Breast epithelium (tissue), 4 donors: ENCODE results near the gene CCDC106. TPM values are rescaled to one million over a fixed set of nuclear protein-coding genes. Genes with fewer than 3 reads are reported as not detected.

Source experiments
- DNase-seq, 2 donors: peaks; one replicate each; pipeline ENCODE4 v3.0.0-alpha.2; 2019; ENCODE audit warnings: low spot score in 2 of 2
- H3K27ac ChIP-seq, 2 donors: fragments of 200-600 bp; sonication (generic) in 1 of 2; one replicate each; pipeline ENCODE4 v1.5.1; 2016 to 2019; ENCODE audit warnings: mild to moderate bottlenecking in 1 of 2
- H3K27me3 ChIP-seq, 2 donors: fragments of 200-600 bp; sonication (generic) in 1 of 2; one replicate each; pipeline versions ENCODE4 v1.5.1 to v1.6.0; 2017 to 2019; ENCODE audit warnings: control low read depth in 1 of 2, mild to moderate bottlenecking in 1 of 2
- H3K36me3 ChIP-seq: fragments of 200-600 bp; one replicate; pipeline ENCODE4 v1.5.1; 2019
- H3K4me1 ChIP-seq, 2 donors: fragments of 200-600 bp; sonication (generic); one replicate each; pipeline ENCODE4 v1.5.1; 2016 to 2019; ENCODE audit warnings: control low read depth in 1 of 2
- H3K4me3 ChIP-seq, 3 donors: fragments of 200-600 bp; sonication (generic); 1 replicate in 2 of 3; 2 replicates in 1 of 3; pipeline ENCODE4 v1.5.1; 2016 to 2019; ENCODE audit warnings: mild to moderate bottlenecking in 3 of 3, moderate library complexity in 2 of 3
- H3K9me3 ChIP-seq, 2 donors: fragments of 200-600 bp; sonication (generic) in 1 of 2; one replicate each; pipeline ENCODE4 v1.5.1; 2016 to 2019; ENCODE audit warnings: control low read depth in 1 of 2
- CTCF ChIP-seq, 3 donors: fragments of 450-650 bp; IDR thresholded peaks; one replicate each; pipeline ENCODE4 v1.5.1; 2016 to 2017; ENCODE audit warnings: antibody characterized with exemption in 3 of 3, mild to moderate bottlenecking in 3 of 3, moderate library complexity in 3 of 3
- POLR2A ChIP-seq: fragments of 450-650 bp; IDR thresholded peaks from one replicate; pipeline ENCODE4 v1.6.1; 2016; ENCODE audit warnings: antibody characterized with exemption, mild to moderate bottlenecking, moderate library complexity
- POLR2AphosphoS5 ChIP-seq, 3 donors: sonication (generic); formaldehyde crosslinking; IDR thresholded peaks; one replicate each; pipeline ENCODE4 v1.6.1; 2017; ENCODE audit warnings: antibody characterized with exemption in 3 of 3
- intact Hi-C: fragments of 100-400 bp; cut with DNase I; formaldehyde crosslinking; loops from one replicate; pipeline ENCODE4 v1.15.1; 2023; ENCODE audit warnings: low total_unique reads
- total RNA-seq, 3 donors: library from RNA; depleted of rRNA; stranded (reverse); fragments of >200 nt; gene quantifications; one replicate each; pipeline ENCODE4 v1.1.0, GENCODE V29; 2016

CCDC106 gene
- total RNA-seq, 3 donors from 2014 or later: 7.9 to 10.5 (median 10.2) TPM

- Histone ChIP-seq H3K4me1 (no peaks in the 10 kb centered on the region), H3K9me3 (no peaks in the 10 kb centered on the region), H3K27ac (no peak overlapping the region), H3K27me3 (no peaks in the 10 kb centered on the region), H3K36me3 (peaks cover 7% of the 10 kb centered on the region), H3K4me3 (no peak overlapping the region)
- peak in 1 of 2 donors; percentile 48 for DNase-seq
- intact Hi-C loops: no loop called here
- TF ChIP-seq POLR2AphosphoS5 (IDR thresholded peaks at IDR 0.05) (no peak), CTCF (IDR thresholded peaks at IDR 0.05) (no peak), POLR2A (no peak)
Measured at GRCh38 chr19:55692681-55693081, 44.7 kb downstream of the CCDC106 start.

GRCh38 chr19:55693336-55693974 is 45.4 kb downstream of the CCDC106 start:
- no peaks in the 10 kb centered on the region for H3K9me3 ChIP-seq
- TF ChIP-seq CTCF (IDR thresholded peaks at IDR 0.05): no peak
- H3K4me3 ChIP-seq: no peak overlapping the region
- H3K27ac ChIP-seq: no peak overlapping the region
- peaks cover 7% of the 10 kb centered on the region for H3K36me3 ChIP-seq
- intact Hi-C loops: no loop called here
- H3K4me1 ChIP-seq: no peaks in the 10 kb centered on the region
- peak in 1 of 2 donors; percentile 28 for DNase-seq
- H3K27me3 ChIP-seq: no peaks in the 10 kb centered on the region

- intact Hi-C loops: no loop called here
- no peak overlapping the region for H3K27ac ChIP-seq
- no peaks in the 10 kb centered on the region for H3K9me3 ChIP-seq
- peaks cover 7% of the 10 kb centered on the region for H3K36me3 ChIP-seq
- H3K27me3 ChIP-seq: no peaks in the 10 kb centered on the region
- no peak overlapping the region for H3K4me3 ChIP-seq
- peak in 1 of 2 donors; percentile 45 for DNase-seq
- no peak for TF ChIP-seq POLR2AphosphoS5 (IDR thresholded peaks at IDR 0.05)
- TF ChIP-seq CTCF (IDR thresholded peaks at IDR 0.05): no peak
- TF ChIP-seq POLR2A: no peak
- H3K4me1 ChIP-seq: no peaks in the 10 kb centered on the region
Measured at GRCh38 chr19:55694241-55694655, 46.2 kb downstream of the CCDC106 start.

- intact Hi-C loops: no loop called here
- Histone ChIP-seq H3K27ac (no peak overlapping the region), H3K9me3 (no peaks in the 10 kb centered on the region), H3K4me1 (no peaks in the 10 kb centered on the region), H3K27me3 (no peaks in the 10 kb centered on the region), H3K4me3 (no peak overlapping the region), H3K36me3 (peaks cover 4% of the 10 kb centered on the region)
- TF ChIP-seq CTCF (IDR thresholded peaks at IDR 0.05) (no peak), POLR2AphosphoS5 (IDR thresholded peaks at IDR 0.05) (no peak), POLR2A (no peak)
- peak in 1 of 2 donors; percentile 49 for DNase-seq
Measured at GRCh38 chr19:55694656-55695491, 46.9 kb downstream of the CCDC106 start.
